Left hindlimb (tissue), 1 donor: Measurements from ENCODE around the gene VN1R5.

Experiments
- DNase-seq: peaks from one replicate; pipeline ENCODE4 v3.0.0-alpha.2; 2018

Gene VN1R5

GRCh38 chr1:247303216-247303615 is 47.3 kb downstream of the VN1R5 start:
- DNase-seq = no peak

- DNase-seq = no peak
Measured at GRCh38 chr1:247304031-247304430, 48.2 kb downstream of the VN1R5 start.
